Measurements from ENCODE around the gene GRIP2.

The GRIP2 gene

GRCh38 chr3:14483286-14483685 is 56.9 kb downstream of the GRIP2 start:
- DNase-seq (ENCODE audit: low spot score) = no peak

- DNase-seq (ENCODE audit: low spot score) = no peak
Measured at GRCh38 chr3:14482271-14482721, 57.8 kb downstream of the GRIP2 start.

- DNase-seq (ENCODE audit: low spot score) = no peak
Measured at GRCh38 chr3:14481646-14482036, 58.5 kb downstream of the GRIP2 start.

- no peak for DNase-seq (ENCODE audit: low spot score)
Measured at GRCh38 chr3:14481018-14481645, 59.0 kb downstream of the GRIP2 start.

GRCh38 chr3:14480207-14481017 is 59.7 kb downstream of the GRIP2 start:
- DNase-seq (ENCODE audit: low spot score) = no peak

- no peak for DNase-seq (ENCODE audit: low spot score)
Measured at GRCh38 chr3:14479591-14479990, 60.6 kb downstream of the GRIP2 start.

- no peak for DNase-seq (ENCODE audit: low spot score)
Measured at GRCh38 chr3:14478956-14479550, 61.1 kb downstream of the GRIP2 start.

GRCh38 chr3:14477311-14477935 is 62.7 kb downstream of the GRIP2 start:
- no peak for DNase-seq (ENCODE audit: low spot score)

GRCh38 chr3:14476583-14477265 is 63.4 kb downstream of the GRIP2 start:
- DNase-seq (ENCODE audit: low spot score) = no peak

- no peak for DNase-seq (ENCODE audit: low spot score)
Measured at GRCh38 chr3:14475621-14476020, 64.5 kb downstream of the GRIP2 start.

- no peak for DNase-seq (ENCODE audit: low spot score)
Measured at GRCh38 chr3:14474363-14475081, 65.6 kb downstream of the GRIP2 start.

GRCh38 chr3:14473411-14473891 is 66.7 kb downstream of the GRIP2 start:
- no peak for DNase-seq (ENCODE audit: low spot score)

GRCh38 chr3:14472471-14473351 is 67.4 kb downstream of the GRIP2 start:
- DNase-seq (ENCODE audit: low spot score) = no peak

GRCh38 chr3:14471690-14472089 is 68.5 kb downstream of the GRIP2 start:
- no peak for DNase-seq (ENCODE audit: low spot score)

GRCh38 chr3:14471016-14471415 is 69.1 kb downstream of the GRIP2 start:
- no peak for DNase-seq (ENCODE audit: low spot score)

- no peak for DNase-seq (ENCODE audit: low spot score)
Measured at GRCh38 chr3:14470461-14470860, 69.7 kb downstream of the GRIP2 start.

GRCh38 chr3:14468621-14468981 is 71.5 kb downstream of the GRIP2 start:
- DNase-seq (ENCODE audit: low spot score) = no peak

GRCh38 chr3:14467814-14468620 is 72.1 kb downstream of the GRIP2 start:
- peak; percentile 49 for DNase-seq (ENCODE audit: low spot score)

GRCh38 chr3:14466179-14466903 is 73.8 kb downstream of the GRIP2 start:
- no peak for DNase-seq (ENCODE audit: low spot score)
